BE2C (cell line): ENCODE data around the gene SEMA6B.
"Not testable (repeated sequence)": the region's sequence is repeated elsewhere in the genome, so short reads cannot be mapped to it uniquely, and the experiment has no call there.

ENCODE experiments used
- DNase-seq: peaks from one replicate; pipeline ENCODE4 v3.0.0-alpha.2; 2020
- H3K27me3 ChIP-seq: fragments of 250-450 bp; sonication (Bioruptor Pico); 2 replicates; pipeline ENCODE4 v1.5.1; 2020; ENCODE audit warnings: mild to moderate bottlenecking
- H3K36me3 ChIP-seq: fragments of 250-450 bp; sonication (Bioruptor Pico); 2 replicates; pipeline ENCODE4 v1.5.1; 2020; ENCODE audit warnings: mild to moderate bottlenecking
- H3K4me1 ChIP-seq: fragments of 250-450 bp; sonication (Bioruptor Pico); 2 replicates; pipeline ENCODE4 v1.5.1; 2020
- H3K4me3 ChIP-seq: 2 replicates; pipeline ENCODE4 v1.5.1; 2011; ENCODE audit warnings: low read depth, low read length
- H3K9me3 ChIP-seq: fragments of 250-450 bp; sonication (Bioruptor Pico); 2 replicates; pipeline ENCODE4 v1.5.1; 2020
- TF ChIP-seq, protein P1 (sequence below): IDR thresholded peaks from 2 replicates; pipeline ENCODE4 v1.5.1; 2012; ENCODE audit warnings: mild to moderate bottlenecking, low read depth, low read length

Gene SEMA6B

DNA sequence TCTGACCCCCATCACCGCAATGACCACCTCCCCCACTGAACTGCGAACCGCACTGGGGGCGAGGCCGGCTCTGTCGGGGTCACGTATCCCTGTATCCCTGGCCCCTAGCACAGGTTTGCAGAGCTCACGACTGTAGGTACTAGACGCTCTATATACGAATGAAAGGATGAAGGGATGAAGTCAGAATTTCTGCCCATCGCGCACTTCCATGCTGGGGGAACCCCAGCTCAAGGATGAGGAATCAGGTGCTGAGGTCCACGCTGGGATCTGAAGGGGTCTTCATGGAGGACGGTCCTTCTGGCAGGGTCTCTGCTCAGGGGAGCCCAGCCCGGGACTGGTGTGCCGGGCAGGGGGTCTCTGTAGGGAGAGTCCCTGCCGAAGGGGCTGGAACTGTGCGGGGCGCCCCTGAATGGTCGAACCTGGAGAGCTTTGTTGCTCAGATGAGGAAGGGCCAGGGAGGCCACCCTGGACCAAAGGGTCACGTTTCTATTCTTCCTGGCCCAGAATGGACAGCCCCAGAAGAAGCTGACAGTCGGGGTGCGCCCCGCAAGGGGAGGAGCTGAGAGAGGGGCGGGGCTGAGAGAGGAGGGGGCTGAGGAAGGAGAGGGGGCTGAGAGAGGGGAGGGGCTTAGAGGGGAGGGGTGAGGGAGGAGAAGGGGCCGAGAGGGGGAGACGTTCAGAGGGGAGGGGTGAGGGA lies 37.9 kb upstream of the SEMA6B start:
- no peaks in the 10 kb centered on the region; the same call in 1 of the 2 replicates for H3K4me1 ChIP-seq
- DNase-seq, result no peak
- TF ChIP-seq, protein P1, sequence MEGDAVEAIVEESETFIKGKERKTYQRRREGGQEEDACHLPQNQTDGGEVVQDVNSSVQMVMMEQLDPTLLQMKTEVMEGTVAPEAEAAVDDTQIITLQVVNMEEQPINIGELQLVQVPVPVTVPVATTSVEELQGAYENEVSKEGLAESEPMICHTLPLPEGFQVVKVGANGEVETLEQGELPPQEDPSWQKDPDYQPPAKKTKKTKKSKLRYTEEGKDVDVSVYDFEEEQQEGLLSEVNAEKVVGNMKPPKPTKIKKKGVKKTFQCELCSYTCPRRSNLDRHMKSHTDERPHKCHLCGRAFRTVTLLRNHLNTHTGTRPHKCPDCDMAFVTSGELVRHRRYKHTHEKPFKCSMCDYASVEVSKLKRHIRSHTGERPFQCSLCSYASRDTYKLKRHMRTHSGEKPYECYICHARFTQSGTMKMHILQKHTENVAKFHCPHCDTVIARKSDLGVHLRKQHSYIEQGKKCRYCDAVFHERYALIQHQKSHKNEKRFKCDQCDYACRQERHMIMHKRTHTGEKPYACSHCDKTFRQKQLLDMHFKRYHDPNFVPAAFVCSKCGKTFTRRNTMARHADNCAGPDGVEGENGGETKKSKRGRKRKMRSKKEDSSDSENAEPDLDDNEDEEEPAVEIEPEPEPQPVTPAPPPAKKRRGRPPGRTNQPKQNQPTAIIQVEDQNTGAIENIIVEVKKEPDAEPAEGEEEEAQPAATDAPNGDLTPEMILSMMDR, result no peak
- no peaks in the 10 kb centered on the region for H3K9me3 ChIP-seq
- no peak overlapping the region for H3K4me3 ChIP-seq
- no peaks in the 10 kb centered on the region for H3K36me3 ChIP-seq
- peaks cover 46% of the 10 kb centered on the region for H3K27me3 ChIP-seq

DNA sequence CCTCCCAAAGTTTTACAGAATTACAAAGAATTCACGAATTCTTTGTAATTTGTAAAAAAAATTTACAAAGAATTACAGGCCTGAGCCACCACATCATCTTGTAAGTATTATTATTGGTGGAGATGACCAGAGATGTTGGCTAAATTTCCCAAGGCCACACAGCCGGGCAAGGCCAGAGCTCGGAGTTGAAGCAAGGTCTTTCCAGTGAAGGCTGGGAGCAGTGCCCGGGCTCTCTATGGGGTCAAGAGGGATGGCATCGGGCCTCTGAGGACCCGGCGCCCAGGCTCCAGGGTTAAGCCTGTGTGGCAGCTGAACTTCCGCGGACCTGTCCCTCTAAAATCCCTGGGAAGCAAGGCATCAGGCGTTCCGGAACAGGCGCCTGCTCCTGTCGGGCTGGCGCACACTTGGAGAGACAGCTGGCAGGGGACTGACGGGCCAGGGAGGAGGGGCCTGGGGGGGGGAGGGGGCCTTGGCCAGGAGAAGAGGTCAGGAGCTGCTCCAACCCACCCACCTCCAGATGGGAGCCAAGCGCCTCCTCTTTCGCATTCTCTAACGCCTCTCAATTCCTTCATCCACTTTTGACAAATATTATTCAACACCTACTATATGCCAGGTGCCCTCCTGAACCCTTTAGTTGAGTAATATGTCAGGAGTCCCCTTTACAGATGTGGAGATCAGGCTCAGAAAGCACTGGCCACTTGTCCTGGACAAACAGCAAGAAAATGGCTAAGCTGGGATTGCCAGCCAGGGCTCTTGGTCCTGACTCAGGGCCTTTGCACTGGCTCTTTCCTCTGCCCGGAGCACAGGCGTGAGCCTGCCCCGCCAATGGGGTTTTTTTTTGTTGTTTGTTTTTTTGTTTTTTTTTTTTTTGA lies 36.8 kb upstream of the SEMA6B start:
- Histone ChIP-seq H3K27me3 (peaks cover 55% of the 10 kb centered on the region), H3K9me3 (no peaks in the 10 kb centered on the region), H3K4me3 (no peak overlapping the region), H3K36me3 (no peaks in the 10 kb centered on the region), H3K4me1 (no peaks in the 10 kb centered on the region; the same call in 1 of the 2 replicates)
- DNase-seq, result no peak
- TF ChIP-seq, protein P1, result no peak

DNA sequence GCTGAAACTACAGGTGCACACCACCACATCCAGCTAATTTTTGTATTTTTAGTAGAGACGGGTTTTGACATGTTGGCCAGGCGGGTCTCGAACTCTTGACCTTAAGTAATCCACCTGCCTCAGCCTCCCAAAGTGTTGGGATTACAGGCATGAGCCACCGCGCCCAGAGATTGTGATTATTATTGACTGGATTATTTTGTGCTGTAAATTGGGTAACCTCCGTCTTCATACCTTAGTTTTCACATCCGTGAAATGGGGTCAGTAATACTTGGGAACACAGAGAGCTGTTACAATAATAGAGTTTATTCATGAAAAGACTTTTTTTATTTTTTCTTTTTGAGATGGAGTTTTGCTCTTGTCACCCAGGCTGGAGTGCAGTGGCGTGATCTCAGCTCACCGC lies 35.7 kb upstream of the SEMA6B start:
- H3K27me3 ChIP-seq, result peaks cover 66% of the 10 kb centered on the region
- DNase-seq, H3K36me3 ChIP-seq, H3K4me3 ChIP-seq, H3K4me1 ChIP-seq, H3K9me3 ChIP-seq: not testable (repeated sequence)

DNA sequence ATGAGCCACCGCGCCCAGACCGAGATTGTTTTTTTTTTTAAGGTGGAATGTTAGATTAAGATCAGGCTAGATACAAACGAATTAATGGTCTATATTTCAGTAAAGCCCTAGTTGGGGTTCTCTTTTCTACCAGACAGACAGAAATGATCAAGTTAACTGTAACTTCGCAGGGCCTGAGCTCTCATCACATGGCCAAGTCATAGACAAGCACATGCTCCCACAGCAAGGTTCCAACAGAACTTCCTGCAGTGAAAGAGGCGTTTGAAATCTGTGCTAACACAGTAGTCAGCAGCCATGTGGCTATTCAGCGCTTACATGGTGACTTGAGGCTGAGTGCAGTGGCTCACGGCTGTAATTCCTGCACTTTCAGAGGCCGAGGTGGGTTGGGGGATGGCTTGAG lies 34.7 kb upstream of the SEMA6B start:
- no peak overlapping the region for H3K4me3 ChIP-seq
- H3K9me3 ChIP-seq, result no peaks in the 10 kb centered on the region
- no peak for DNase-seq
- no peaks in the 10 kb centered on the region; the same call in 1 of the 2 replicates for H3K4me1 ChIP-seq
- no peaks in the 10 kb centered on the region for H3K36me3 ChIP-seq
- H3K27me3 ChIP-seq, result peaks cover 69% of the 10 kb centered on the region
- TF ChIP-seq, protein P1, result no peak

DNA sequence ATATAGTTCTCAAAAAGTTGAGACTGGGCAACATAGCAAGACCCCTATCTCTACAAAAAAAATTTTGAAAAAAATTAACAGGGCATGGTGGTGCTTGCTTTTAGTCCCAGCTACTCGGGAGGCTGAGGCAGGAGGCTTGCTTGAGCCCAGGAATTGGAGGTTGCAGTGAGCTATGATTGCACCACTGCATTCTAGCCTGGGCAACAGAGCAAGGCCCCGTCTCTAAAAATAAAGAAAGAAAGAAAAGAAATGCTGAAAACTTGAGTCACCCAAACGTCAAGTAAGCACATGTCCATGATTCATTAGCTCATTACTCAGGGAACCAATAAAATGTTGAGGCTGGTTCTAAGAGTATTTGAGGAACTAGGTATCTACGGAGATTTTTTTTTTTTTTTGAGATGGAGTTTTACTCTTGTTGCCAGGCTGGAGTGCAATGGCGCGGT lies 33.9 kb upstream of the SEMA6B start:
- Histone ChIP-seq H3K9me3 (no peaks in the 10 kb centered on the region), H3K4me3 (no peak overlapping the region), H3K4me1 (no peaks in the 10 kb centered on the region; the same call in 1 of the 2 replicates), H3K36me3 (no peaks in the 10 kb centered on the region), H3K27me3 (peaks cover 69% of the 10 kb centered on the region)
- TF ChIP-seq, protein P1, result no peak
- DNase-seq, result no peak

DNA sequence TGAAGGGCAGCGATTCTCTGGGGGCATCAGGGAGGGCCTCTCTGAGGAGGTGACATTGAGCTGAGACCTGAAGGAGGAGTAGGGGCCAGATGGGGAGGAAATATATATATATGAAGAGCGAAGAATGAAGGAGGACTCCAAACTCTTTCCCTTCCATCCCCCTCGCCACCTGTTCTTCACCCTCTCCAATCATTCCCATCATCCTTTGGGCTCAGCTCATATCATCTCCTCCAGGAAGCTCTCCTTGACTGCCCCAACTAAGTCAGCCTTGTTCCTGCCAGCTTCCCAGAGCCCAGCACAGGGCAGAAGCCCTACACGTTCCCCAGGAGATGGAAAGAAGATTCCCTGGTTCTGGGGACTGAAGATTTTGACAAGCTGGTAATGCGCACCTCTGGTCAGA lies 33.0 kb upstream of the SEMA6B start:
- TF ChIP-seq, protein P1, result no peak
- Histone ChIP-seq H3K9me3 (no peaks in the 10 kb centered on the region), H3K27me3 (peaks cover 67% of the 10 kb centered on the region), H3K4me3 (no peak overlapping the region), H3K36me3 (no peaks in the 10 kb centered on the region), H3K4me1 (no peaks in the 10 kb centered on the region)
- no peak for DNase-seq
